GM12892 (cell line): ENCODE measurements around the gene NPHP3.

Experiments used
- DNase-seq: peaks from one replicate; pipeline ENCODE4 v3.0.0; 2011; ENCODE audit not compliant: insufficient read length
- FAIRE-seq: peaks from 2 replicates; lab custom pipeline; 2011; peaks lifted over from hg19 to GRCh38; lab: Jason Lieb, UNC
- POLR2A ChIP-seq: IDR thresholded peaks from 2 replicates; pipeline ENCODE4 v1.6.1; 2011; ENCODE audit warnings: low read depth, low read length, control low read depth
- POLR2AphosphoS5 ChIP-seq: IDR thresholded peaks from 2 replicates; pipeline ENCODE4 v1.6.1; 2011; ENCODE audit warnings: low read depth, low read length, control low read depth
- TAF1 ChIP-seq: IDR thresholded peaks from 2 replicates; pipeline ENCODE4 v1.6.1; 2011; ENCODE audit warnings: low read depth, mild to moderate bottlenecking, control low read depth, low read length, borderline replicate concordance

NPHP3 gene

GRCh38 chr3:132635052-132635451 is 87.2 kb downstream of the NPHP3 start:
- no peak for TF ChIP-seq TAF1
- TF ChIP-seq POLR2AphosphoS5: no peak
- no peak for TF ChIP-seq POLR2A
- FAIRE-seq: no peak
- DNase-seq: no peak
